GM19463 (cell line): ENCODE data around the gene CTSH.

Experiments
- ATAC-seq: cut with Tn5 transposase; IDR thresholded peaks from one replicate; pipeline ENCODE4 v1.9.1; 2021; ENCODE audit warnings: mild to moderate bottlenecking, moderate library complexity; ENCODE audit not compliant: unreplicated experiment

CTSH gene, protein sequence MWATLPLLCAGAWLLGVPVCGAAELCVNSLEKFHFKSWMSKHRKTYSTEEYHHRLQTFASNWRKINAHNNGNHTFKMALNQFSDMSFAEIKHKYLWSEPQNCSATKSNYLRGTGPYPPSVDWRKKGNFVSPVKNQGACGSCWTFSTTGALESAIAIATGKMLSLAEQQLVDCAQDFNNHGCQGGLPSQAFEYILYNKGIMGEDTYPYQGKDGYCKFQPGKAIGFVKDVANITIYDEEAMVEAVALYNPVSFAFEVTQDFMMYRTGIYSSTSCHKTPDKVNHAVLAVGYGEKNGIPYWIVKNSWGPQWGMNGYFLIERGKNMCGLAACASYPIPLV

DNA sequence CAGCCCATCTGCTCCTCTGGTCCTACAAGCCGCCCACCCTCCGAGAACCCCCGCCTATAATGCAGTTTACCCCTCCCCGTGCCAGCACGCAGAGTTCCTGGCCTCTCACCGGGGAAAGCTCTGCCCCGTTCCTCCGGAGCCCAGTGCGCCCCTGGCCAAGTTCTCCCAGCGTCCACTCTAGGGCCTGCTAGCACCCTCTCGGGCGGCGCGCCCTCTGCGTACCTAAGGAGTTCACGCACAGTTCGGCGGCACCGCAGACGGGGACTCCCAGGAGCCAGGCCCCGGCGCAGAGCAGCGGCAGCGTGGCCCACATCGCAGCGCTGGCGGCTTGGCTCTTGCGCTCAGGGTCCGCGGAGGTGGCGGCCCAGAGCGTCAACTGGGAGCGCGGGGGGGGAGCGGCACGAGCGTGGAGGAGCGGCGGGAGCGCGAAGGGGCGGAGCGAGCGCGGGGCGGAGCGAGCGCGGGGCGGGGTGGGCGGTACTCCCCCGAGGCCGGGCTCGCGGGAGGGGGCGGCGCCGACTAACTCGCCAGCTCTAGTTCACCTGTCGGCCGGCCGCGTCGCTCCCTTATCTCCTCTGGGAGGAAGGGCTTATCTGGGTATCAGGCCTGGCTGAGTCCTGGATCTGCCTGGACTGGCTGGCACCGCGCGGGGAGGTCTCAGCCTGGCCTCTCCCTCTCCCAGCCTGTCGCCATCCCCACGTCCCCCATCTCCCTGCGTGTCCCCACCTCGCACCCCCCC, at the start of gene CTSH:
Gene CTSH (minus strand): TSS at position 378 of the 739 bp plus-strand sequence. CDS start 65 bp downstream, at position 313.
- peak; percentile 72 for ATAC-seq

DNA sequence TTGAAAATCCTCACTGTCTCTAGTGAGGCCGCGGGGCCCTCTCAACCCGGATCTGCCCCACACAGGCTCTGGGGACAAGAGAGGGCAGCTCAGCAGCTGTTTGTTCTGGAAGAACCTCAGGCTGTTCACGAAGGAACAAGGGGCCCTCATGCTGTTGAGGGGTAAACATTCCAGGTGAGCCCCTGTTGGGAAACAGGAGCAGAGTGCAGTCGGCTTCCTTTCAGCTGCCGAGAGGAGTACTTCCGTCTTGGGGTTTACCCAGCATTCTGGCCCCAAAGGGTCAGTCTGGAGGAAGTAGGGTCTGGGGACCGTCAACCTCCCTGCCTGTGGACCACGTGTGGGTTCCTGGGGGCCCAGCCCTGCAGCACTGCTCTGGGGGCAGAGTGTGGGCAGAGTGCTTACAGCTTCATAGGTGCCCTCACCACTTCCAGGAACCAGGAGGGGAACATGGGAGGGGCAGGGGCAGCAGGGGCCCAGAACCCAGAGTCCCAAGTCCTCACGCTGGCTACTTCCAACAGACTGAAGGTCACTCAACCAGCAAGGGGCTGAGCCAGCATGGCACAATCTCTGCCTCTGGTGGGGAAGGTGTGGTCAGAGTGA, 49.2 kb upstream of the CTSH start:
- ATAC-seq: no peak

DNA sequence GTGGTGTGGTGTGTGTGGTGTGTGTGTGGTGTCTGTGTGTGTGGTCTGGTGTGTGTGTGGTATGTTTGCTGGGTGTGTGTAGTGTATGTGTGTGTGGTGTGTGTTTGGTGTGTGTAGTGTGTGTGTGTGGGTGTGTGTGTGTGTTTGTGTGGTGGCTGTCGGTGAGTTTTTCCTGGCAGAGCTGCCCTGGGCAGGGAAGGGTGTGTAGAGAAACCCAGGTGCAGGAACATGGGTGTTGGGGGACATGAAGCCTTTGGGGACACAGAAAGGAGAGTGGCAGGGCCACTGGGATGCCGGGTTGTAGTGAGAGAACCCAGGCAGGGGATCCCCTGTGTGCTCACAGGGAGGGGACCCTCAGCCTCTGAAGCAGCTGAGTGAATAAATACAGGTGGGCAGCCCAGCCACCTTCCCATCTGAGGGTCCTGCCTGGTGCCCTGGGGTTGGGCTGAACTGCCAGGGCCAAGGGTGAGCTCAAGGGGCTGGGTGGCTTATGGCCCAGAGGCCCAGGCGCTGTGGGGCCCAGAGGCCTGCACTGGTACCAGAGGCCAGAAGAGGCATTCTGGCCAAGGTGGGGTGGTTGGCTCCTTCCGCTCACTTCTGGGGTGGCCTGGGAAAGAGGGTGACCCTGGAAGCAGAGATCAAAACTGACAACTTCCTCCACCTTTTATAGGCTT, 48.5 kb upstream of the CTSH start:
- no peak for ATAC-seq

DNA sequence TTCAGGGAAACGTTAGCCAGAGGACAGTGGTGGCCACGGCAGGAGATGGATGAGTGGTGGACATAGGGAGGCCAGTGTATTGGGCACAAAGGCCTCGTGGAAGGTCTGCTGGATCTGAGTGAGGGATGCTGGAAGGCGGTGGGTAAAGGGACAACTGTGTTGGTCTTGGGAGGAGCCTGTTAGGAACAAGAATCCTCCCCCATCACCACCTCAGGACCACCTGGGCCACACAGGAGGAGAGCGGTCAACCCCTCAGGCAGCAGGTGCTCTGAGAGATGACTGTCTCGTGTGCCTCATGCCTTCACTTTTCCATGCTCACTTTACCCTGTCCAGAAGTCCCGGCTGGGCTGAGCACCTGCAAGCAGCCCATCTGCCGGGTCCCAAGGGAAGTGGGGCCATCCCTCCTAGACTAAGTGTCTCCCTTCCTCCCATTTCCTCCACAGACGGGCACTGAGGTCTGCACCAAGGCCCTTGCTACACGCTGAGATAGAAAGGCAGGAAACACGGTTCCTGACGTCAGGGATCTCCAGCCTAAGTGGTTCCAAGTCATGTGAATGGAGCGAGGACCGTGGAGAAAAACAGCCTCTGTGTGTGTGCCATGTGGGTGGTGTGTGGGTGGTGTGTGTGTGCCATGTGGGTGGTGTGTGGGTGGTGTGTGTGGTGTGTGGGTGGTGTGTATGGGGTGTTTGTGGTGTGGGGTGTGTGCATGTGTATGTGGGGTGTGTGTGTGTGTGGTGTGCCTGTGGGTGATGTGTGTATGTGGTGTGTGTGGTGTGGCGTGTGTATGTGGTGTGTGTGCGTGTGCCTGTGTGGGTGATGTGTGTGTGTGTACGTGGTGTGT, 47.8 kb upstream of the CTSH start:
- no peak for ATAC-seq

DNA sequence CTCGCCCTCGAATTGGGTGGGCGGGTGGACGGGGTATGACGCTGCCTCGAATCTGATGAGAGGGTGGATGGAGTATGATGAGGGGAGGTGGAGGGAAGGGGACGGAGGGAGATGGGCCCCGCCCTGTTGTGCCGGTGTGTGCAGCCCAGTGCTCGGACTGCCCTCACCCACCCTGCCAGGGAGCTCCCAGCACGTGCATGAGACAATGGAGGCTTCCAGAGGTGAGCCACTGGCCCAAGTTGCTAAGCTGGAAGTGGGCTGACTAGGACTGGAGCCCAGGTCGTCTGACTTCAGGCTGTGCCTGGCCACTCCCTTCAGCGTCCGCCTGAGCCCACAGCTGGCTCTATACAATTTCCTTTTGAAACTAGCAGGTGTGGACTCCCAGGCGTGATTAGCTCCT, 47.0 kb upstream of the CTSH start:
- no peak for ATAC-seq

DNA sequence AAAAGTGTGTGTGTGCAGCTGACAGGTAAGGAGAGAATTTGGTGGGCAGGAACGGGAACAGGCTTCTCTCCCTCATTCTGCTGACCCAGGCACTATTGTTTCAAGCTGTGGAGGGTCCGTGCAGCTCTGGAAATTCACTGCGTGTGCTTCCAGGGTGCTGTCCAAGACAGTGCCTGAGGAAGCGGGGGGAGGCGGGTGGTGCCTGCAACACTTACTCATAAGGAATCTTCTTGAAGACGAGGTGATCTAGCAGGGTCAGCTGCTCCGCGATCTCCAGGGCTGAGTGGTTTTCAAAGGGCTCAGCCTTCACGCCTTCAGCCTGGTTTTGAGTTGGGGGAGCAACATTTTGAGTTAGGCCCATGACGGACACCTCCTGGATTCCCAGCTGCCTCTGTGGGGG, 46.6 kb upstream of the CTSH start:
- no peak for ATAC-seq

DNA sequence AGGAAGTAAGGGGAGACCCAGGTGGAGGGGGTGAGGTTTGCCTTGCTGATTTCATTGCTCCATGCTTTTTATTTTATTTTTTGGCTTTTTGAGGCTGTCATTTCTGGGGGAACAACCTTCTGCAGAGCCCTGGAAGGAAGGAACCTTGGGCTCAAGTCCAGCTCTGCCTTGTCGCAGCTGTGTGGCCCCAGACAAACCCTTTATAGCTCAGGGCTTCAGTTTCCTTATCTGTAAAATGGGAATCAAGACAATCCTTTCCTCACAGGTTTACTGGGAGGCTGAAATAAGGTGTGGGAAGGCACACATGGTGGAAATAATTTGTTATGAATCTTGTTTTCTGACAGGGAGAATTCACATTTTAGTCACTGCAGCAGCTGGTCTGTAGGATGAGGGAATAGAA, 45.4 kb upstream of the CTSH start:
- ATAC-seq: no peak

DNA sequence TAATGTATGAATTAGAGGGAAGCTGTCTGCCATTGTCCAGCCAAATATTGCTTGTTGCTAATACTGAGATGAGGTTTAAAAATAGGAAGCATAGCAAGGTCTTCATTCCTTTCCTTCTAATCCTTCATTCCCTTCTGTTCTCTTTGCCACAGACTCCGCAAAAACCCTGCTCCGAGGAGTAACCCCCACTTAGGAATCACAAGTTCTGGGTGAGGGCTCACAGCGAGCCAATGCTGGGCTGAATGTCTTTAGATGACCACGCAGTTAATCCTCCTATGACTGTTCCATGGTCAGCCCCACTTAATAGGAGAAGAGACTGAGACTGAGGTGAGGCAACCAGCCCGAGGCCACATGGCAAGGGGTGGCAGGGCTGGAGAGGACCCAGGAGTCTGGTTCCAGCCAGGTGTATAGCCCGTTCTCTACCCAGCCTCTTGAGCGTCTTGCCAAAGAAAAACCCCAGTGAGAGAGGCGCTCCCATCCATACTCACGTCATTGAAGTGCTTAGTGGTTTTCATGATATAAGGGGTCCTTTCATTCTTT, 44.9 kb upstream of the CTSH start:
- ATAC-seq: no peak

DNA sequence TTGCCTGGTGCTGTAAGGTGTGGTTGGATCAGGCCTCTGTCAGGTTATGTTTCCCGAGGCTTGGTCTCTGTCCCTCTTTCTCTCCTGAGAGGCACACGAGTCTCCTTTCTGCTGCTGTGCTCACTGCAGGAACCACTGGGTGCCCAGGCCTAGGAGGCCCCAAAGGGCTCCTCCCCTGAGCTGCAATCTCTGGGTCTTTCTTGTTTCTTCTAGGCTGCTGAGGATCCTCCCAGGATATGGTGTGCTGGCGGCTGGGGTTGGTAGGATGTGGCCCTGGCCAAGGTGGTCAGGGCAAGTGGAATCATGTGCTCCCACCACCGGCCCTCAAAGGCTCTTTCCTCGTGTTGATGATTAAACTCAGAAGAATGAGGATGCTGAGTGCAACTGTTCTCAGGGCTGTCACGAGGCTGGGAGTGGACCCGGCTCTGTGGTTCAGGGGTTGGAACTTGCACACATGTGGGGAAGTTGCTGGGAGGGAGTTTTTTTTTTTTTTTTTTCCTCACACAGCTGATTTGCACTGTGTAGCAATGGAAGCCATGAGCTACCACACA, 43.6 kb upstream of the CTSH start:
- ATAC-seq: peak; percentile 74

DNA sequence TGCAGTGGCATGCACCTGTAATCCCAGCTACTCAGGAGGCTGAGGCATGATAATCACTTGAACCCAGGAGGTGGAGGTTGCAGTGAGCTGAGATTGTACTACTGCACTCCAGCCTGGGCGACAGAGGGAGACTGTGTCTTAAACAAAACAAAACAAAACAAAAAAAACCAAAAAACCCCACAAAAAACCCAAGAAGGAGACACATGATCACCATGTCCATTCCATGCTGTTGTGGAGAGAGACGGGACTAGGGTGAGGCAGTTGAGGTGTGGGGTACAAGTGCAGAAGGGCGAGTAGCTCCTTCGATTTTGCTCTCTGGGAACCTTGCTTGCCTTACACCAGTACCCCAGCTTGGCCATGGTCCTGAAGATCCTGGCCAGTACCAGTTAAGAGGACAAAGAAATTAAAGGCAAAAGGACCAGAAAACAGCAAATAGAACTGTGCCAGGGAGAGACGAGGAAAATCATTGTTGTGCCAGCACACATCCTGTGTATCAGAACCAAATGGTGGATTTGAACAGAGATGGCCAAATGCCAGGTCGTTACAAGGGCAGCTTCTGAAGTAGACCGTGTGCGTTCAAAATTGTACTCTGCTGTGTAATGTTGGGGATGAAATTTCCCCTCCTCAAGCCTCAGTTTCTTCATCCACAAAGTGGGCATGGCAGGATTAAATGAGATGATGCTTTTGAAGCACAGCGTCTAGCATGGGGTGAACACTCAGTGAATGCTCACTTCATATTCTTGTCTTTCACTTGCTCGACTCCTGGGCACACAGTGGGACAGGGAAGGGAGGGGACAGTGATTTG, 42.9 kb upstream of the CTSH start:
- no peak for ATAC-seq

DNA sequence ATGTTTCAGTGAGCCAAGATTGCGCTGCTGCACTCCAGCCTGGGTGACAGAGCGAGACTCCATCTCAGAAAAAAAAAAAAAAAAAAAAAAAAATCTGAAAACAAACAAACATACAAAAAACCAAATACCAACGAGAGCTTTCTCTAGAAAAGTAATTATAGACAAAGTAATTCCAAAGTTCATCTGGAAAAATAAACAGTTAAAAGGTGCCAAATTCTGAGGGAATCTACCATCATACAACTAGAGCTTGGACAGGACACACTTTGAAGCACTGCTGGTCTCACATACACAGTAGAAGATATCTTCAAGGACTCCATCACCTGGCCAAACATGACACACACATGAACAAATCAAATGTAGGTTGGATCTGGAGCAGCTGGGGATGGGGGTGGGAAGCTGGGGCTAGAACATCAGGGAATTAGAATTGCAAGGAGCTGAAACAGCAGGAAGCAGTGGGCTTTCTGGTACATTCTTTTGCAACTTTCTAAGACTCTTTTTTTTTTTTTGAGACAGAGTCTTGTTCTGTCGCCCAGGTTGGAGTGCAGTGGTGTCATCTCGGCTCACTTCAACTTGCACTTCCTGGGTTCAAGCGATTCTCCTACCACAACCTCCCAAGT, 41.1 kb upstream of the CTSH start:
- ATAC-seq: no peak

DNA sequence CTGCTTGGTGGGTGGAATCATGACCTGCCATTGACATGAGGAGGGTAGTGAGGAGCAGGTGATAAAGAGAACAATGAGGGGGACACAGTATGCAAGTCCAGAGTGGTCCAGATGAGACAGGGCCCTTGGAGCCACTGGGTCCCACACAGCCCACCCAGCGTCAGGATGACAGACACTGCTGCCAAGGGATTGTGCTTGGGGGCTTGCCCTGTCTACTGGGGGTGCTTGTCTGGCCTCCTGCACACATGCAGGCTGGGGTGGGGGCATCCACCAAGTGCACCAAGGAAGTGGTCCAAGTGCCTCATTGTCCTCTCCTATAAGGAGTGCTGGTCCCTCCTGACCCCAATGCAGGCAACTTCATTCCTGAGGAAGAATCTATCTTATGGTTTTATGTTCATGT, 39.2 kb upstream of the CTSH start:
- ATAC-seq: no peak

DNA sequence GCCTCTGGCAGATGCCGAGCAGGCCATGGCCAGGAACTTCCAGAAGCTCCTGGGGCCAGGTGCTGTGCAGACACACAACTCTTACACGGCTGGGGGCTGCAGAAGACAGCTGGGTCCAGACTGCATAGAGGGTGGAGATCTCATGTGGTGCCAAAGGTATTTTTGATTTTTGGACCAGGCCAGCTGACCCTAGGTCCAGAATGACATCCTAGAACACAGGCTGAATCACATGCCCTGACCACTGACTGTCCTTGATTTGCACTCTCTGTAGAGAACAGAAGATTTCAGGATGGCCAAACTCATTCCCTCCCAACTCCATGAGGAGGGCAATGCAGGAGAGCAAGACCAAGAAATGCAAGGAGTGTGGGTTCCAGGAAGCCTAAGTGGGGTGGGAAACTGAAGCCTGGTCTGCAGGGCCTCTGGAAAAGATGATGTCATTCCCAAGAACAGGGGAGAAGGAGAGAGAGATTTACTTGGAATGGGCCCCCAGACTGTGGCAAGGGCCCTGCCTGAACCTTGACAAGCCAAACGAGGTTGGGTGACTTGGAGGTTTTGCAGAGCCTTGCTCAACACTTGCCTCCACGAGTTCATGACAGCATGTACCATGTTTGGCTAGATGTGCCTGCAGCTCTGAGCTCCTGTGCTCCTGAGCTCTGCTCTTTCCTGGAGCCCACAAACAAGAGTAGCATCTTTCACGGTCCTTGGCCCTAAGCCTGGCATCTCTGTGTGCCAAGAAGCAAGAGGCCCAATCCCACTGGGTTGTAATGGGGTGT, 38.5 kb upstream of the CTSH start:
- no peak for ATAC-seq

DNA sequence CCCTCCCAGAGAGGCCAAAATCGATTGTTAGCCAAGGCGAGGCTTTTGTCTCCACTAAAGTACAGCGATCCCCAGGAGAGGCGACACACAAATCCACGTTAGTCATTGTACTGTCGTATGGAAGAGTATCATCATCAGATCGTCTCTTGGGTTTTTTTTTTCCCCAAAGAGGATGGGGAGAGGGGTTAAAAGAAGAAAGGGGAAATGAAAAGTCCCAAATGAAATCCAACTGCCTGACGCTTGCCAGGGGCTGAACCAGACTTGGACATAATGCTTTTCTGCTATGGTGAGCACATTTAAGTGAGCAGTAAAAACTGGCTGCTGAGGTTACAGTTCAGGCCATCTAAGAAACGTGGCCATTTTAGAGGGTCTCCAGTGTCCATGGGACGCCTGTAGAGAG, 37.9 kb upstream of the CTSH start:
- no peak for ATAC-seq

DNA sequence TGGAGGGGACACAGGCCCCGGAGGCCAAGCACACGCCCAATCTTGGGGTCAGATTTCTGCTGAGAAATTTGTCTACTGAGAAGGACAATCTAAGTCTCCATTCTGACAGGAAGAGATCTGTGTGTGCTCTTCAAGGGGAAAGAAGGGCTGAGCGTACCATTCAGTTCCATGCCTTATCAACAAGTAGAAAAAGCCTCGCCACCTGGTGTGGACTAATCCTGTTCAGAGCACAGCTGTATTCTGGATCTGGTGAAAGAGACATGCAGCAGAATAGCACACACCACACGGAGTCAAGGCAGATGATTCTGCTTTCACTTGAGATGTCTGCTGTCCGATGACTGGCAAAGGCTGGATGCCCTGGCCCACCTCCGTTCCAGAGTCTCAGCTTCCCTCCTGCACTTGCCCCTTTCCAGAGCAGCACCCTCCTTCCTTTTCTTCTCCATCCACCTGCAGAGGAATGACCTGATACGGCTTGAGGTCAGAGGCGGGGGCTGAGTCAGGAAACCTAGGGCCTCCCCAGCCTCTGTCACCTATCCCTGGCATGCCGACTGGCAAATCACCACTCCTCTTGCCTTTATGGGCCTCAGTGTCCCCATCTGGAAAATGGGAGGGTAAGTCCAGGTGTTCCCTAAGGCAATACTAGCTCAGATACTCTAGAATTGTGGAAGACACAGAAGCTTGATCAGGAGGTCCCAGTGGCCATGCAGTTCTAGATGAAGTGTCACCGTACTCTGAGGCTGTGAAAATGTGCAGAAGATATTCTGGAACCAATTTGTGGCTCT, 36.9 kb upstream of the CTSH start:
- ATAC-seq: no peak

DNA sequence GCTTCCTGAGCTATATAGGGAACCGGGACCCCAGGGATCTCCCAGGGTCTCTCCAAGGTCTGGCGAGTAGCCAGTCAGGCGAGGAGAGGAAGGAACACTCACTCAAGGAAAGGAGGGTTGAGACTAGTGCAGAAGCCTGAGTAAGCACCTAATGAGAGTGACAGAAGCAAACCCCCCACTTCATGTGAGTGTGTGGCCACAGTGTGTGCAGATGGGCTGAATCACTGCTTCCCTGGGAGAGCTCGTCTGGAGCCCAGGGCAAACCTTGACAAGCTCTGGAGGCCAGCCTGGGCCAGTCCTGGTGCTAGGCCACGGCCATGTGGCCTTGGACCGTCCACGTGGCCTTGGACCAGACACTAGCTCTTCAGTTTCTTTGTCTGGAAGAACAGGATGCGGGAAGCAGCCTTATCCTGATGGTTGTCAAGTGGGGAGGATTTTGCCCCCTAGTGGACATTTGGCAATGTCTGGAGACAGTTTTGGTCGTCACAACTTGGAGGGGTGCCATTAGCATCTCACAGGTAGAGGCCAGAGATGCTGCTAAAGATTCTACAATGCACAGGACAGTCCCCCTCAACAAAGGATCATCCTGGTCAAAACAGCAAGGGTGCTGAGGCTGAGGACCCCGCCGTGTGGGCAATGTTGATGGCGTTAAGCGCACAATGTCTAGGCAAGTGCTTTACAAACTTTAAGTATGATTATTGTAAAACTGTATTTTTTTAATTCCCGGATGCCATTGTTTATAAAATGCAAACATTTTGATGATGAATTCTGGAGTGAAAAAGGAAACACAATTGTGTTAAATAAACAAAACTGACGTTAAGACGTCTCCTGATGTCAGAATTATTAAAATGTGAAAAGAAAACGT, 34.8 kb upstream of the CTSH start:
- no peak for ATAC-seq
